ENCODE measurements around the gene LBHD1.
A peak's percentile ranks its signal among the peaks of the same experiment; 100 is the strongest.
"Not testable (repeated sequence)": the region's sequence is repeated elsewhere in the genome, so short reads cannot be mapped to it uniquely, and the experiment has no call there.

The LBHD1 gene

DNA sequence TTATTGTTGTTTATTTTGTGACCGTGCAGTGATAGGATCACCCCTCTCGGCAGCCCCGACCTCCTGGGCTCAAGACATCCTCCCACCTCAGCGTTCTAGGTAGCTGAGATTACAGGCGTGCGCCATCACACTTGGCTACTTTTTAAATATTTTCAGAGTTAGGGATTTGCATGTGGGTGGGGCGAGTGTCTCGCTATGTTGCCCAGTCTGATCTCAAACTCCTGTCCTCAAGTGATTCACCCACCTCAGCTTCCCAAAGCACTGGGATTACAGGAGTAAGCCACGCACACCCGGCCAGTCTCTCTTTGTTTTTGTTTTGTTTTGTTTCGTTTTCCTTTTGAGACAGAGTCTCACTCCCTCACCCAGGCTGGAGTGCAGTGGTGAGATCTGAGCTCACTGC is 17.8 kb downstream of the LBHD1 start:
- DNase-seq, result no peak

DNA sequence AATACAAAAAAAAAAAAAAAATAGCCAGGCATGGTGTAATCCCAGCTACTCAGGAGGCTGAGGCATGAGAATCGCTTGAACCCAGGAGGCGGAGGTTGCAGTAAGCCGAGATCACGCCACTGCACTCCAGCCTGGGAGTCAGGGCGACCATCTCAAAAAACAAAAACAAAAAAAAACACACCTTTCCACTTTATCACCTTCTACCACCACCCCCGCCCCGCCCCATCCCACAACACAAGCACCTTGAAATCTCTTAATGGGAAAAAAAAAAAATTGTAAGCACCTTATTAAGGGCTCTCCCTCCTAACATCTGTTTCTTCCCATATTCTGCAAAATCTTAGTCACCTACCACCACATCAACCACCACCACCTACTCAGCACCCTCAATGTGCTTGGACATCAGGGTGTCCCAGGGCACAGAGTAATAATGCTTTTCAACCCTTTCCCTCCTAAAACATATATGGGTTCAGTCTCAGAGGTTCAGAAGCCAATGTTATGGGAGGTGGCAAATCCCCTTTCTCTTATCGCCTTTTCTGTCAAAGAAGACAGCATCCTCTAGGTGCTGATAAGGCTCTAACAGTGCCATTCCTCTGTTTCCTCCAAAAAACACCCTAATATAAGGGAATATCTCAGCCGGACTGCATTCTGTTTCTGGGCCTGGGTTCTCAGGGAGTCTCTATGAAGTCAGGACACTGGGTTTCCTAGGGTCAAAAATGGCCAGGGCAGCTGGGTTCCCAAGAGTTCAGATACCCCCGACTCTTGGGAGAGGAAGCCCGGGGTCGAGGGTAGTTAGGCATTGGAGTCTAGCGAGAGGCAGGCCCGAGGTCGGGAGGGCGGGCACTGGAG is 19.7 kb downstream of the LBHD1 start:
- peak; percentile 78 for DNase-seq

- not testable (repeated sequence) for DNase-seq
Measured at GRCh38 chr11:62650283-62650682, 21.8 kb downstream of the LBHD1 start.

DNA sequence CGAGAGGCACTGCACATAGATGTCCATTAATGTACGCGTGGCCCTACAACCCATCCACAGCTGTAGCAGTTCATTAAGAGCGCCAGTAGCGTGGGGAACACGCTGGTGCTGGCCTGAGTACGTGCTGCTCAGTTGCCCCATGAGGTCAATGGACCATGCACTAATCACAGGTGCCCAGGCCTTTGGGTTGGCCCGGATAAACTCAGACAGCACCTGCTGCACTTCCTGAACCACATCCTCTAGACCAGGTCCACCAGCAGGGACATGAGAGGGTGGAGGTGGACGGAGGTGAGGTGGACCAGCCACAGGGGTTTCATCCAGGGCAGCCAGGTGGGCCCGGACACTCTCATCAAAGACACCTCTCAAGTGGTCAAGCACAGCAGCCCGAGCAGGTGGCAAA is 22.6 kb downstream of the LBHD1 start:
- DNase-seq, result no peak

DNA sequence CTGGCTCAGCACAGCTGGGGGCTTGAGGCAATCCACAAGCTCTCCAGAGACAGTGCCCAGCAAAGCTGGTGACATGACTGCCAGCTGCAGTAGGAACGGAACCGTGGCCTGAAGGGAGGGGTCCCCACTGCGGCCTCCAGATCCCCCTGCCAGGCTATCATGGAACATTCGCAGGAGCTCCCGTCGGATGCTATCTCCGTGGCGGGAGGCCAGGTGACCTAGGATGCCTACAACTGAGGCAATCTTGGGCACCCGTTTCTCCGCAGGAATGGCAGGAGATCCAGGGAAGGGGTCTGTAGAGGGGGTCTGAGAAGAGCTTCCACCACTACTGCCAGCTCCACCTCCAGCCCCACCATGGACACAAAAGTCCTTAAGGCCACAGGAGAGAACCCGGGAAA is 23.1 kb downstream of the LBHD1 start:
- no peak for DNase-seq

DNA sequence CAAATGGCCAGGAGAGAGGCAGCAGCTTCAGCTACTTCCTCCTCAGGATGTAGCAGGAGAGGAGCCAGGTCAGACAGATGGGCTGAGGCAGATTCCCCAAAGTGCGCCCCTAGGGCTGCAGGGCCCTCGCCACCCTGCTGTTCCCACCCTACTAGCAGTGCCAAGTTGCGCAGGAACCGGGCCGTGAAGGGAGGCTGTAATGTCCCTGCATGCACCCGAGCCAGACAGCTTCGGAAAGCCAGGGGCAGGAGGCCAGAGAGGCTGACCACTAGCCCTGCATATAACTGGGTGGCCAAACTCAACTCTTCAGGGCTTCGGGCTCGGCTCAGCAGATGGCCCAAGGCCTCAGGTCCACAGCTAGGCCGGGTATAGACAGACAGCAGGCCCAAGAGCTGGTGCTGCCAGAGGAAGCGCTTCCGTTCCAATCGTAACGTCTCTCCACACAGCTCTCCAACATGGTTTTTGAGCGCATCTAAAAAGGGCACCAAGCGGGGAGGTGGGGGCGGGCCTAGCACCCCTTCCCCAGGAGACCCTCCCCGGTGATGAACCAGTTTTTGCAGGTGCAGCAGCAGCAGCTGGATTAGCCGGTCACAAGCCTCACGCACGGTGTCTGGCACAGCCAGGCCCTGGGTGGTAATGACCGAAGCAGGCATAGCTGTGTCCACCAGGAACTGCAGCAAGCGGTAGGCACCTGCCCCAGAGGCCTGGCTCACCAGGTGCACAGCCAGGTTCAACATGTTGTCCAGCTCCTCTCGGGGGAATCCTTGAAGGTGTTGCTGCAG is 23.7 kb downstream of the LBHD1 start:
- DNase-seq, result no peak

DNA sequence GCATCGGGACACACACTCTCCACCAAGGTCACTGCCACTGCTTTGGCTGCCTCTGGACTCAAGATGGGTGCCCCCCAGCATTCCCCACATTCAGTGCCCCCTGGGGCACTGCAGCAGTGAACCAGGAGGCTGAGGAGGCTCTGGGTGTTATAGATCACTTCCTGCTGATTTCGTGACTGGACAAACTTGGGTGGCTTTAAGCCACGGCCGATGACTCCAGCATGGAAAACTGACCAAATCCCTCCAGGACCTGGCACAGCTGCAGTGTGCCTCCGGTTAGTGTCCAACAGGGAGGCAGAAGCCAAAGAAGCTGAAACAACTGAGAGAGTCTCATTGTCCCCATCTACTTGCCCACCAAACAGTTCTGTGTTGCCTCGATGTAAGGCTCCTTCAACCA is 24.5 kb downstream of the LBHD1 start:
- DNase-seq, result no peak

- DNase-seq, result no peak
Measured at GRCh38 chr11:62646825-62647608, 25.1 kb downstream of the LBHD1 start.

DNA sequence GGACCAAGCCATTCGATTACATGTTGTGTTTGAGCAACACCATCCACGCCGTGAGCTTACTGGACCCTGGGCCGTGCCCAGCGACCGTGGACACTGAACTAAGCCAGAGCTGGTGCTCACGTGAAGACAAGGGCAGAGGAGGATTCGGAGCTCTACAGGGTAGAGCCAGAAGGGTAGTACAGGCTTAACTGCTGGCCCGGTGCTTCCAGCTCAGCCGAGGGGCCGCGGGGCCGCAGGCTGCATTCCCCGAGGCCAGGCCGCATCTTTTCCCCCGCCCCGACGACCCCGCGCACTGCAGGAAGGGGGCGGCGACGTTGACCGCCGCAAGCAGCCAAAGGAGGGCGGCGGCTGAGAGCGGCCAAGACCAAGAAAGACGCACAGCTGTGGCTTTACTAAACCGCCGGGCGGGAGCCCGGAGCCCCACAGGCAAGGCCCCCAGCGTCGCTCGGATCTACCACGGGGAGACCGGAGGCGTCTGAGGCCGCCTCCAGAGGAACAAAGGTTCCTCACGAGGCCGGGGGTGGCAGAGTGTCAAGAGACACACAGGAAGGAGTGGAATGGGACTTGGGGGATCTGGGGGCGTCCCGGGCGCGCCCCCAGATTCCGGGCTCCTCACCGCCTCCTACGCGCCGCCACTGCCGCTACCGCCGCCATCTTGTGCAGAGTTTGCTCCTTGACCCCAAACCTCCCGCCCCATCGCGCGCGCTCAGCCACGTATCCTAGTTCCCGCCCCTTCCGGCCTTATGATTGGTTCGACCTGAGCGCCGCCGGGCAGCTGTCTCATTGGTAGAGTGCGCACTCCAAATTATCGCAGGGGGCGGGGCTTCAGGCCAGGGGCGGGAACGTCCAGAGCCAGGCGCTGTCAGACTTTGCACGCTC is 25.9 kb downstream of the LBHD1 start, which contains the start of gene GANAB:
TSS of gene GANAB (minus strand) at position 668 of the 879 bp plus-strand sequence. CDS start at position 654, 14 bp downstream.
- peak; percentile 99 for DNase-seq

DNA sequence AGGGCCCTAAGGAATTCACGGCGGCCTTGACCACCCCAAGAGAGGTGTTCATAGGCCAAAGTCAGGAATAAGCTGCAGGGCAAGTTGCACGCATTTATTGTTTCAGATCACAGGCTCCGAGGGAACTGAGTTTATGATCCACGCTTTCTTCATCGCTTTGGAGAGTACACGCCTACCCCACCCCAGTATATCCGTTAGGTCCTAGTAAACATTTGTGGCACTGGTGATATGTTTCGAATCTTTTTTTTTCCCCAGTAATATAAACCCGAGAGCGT is 26.5 kb downstream of the LBHD1 start:
- no peak for DNase-seq

- no peak for DNase-seq
Measured at GRCh38 chr11:62644220-62644619, 27.8 kb downstream of the LBHD1 start.

DNA sequence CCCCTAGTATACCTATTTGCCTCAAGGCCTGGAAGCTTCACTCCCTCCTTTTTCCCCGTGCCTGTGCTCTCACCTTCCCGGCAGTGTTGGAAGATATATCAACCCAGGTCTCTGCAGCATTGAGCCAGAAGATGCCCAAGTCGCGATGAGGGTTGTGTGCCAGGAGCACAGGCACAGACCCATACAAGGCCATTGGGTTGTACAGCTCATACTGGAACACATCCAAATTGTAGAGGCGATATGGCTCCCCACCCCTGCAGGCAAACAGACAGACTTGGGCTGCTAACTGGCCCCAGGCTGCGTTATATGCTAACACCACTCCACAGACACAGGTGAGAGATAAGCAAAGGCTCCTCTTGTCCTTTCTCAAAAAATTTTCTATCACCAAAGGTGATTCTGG is 39.6 kb downstream of the LBHD1 start:
- no peak for DNase-seq

DNA sequence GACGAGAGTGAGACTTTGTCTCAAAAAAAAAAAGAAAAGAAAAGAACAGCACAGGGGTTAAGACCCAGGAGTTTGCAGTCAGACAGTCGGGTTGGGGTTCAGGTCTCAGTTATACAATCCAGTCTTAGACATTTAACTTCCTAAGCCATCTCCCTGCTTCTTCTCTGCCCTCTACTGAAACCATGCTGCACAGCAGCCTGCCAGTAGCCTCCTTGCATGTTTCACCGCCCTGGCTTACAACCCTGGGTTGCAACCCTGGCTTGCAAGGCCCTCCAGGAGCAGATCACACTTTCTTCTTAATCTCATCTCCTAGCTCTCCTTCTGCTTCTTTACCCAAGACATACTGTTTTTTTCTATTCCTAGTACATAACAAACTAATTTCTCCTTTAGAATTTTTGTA is 44.4 kb downstream of the LBHD1 start:
- no peak for DNase-seq

GRCh38 chr11:62622476-62623089 is 49.5 kb downstream of the LBHD1 start:
- no peak for DNase-seq

GRCh38 chr11:62621567-62622470 is 50.2 kb downstream of the LBHD1 start, which contains the start of gene B3GAT3:
B3GAT3 (minus strand) TSS chr11:62621986; CDS start chr11:62621947, 39 bp downstream.
- peak; percentile 99 for DNase-seq

GRCh38 chr11:62621027-62621566 is 51.0 kb downstream of the LBHD1 start:
- DNase-seq, result no peak

DNA sequence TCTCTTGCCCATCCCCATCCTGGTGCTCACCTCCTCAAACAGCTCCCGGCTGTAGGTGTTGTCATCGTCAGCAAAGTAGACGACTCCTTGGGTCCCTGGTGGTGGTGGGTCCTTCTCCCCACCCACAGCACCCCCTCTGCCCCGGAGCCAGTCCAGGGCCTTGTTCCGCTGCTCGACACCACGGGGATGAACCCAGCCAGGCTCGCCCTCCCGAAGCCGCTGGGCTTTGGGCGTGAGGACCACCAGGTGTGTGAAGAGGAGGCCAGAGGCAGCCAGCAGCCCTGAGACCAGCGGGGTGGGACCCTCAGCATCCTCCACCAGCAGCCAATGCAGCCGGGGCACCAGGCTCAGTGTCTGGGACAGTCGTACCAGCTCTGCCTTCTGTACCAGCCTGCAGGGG is 55.1 kb downstream of the LBHD1 start:
- DNase-seq, result not testable (repeated sequence)

GRCh38 chr11:62615521-62615920 is 56.5 kb downstream of the LBHD1 start:
- DNase-seq, result no peak

DNA sequence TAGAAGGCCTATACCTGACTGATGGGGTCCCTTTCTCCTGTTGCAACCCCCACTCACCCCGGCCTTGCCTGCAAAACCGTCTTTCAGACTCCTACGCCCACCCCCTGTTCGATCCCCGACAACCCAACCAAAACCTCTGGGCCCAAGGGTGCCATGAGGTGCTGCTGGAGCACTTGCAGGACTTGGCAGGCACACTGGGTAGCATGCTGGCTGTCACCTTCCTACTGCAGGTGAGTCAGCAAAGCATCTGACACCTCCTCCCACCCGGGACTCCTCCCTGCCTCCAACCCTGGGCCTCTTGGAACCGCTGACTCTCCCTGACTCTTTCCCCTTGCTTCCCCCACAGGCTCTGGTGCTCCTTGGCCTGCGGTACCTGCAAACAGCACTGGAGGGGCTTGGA is 57.8 kb downstream of the LBHD1 start:
- no peak for DNase-seq

GRCh38 chr11:62613291-62613778 is 58.7 kb downstream of the LBHD1 start:
- no peak for DNase-seq
